GM18909 (cell line): ENCODE data around the gene TRIO.

Source experiments
- ATAC-seq: cut with Tn5 transposase; IDR thresholded peaks from one replicate; pipeline ENCODE4 v1.9.1; 2021; ENCODE audit warnings: mild to moderate bottlenecking; ENCODE audit not compliant: unreplicated experiment, poor library complexity

TRIO gene

GRCh38 chr5:14145435-14146334 lies 2.5 kb downstream of the TRIO start:
- ATAC-seq, result no peak

GRCh38 chr5:14146725-14147124 lies 3.6 kb downstream of the TRIO start:
- no peak for ATAC-seq

- ATAC-seq, result no peak
These were observed 4.1 kb downstream of the TRIO start for GRCh38 chr5:14147210-14147609.

- ATAC-seq, result no peak
These were observed 5.3 kb downstream of the TRIO start for GRCh38 chr5:14148483-14148882.

- no peak for ATAC-seq
These were observed 5.9 kb downstream of the TRIO start for GRCh38 chr5:14148890-14149671.

- no peak for ATAC-seq
These were observed 6.6 kb downstream of the TRIO start for GRCh38 chr5:14149672-14150274.

- ATAC-seq, result no peak
These were observed 8.3 kb downstream of the TRIO start for GRCh38 chr5:14151416-14151815.

- no peak for ATAC-seq
These were observed 10.1 kb downstream of the TRIO start for GRCh38 chr5:14153071-14153864.

GRCh38 chr5:14153932-14154731 lies 11.0 kb downstream of the TRIO start:
- ATAC-seq, result peak; percentile 56

GRCh38 chr5:14155075-14155474 lies 11.9 kb downstream of the TRIO start:
- ATAC-seq, result peak; percentile 61

GRCh38 chr5:14155739-14156138 lies 12.6 kb downstream of the TRIO start:
- no peak for ATAC-seq

- ATAC-seq, result peak; percentile 7
These were observed 13.1 kb downstream of the TRIO start for GRCh38 chr5:14156290-14156649.

- ATAC-seq, result peak; percentile 68
These were observed 13.7 kb downstream of the TRIO start for GRCh38 chr5:14156650-14157492.

- no peak for ATAC-seq
These were observed 14.3 kb downstream of the TRIO start for GRCh38 chr5:14157493-14157782.

GRCh38 chr5:14158890-14159666 lies 15.9 kb downstream of the TRIO start:
- no peak for ATAC-seq

GRCh38 chr5:14161825-14162556 lies 18.8 kb downstream of the TRIO start:
- ATAC-seq, result no peak
